T-helper 1 cell treated with Interleukin-12 subunit alpha and Interleukin-12 subunit beta and Interleukin-4 antibody, amounts not matched to agents 30 ng/mL and 1 ng/mL, for 36 hours (primary cell): ENCODE results near the gene EIF4H. TPM values are rescaled to one million over a fixed set of nuclear protein-coding genes. Genes with fewer than 3 reads are reported as not detected.
"Not testable (repeated sequence)": the region's sequence is repeated elsewhere in the genome, so short reads cannot be mapped to it uniquely, and the experiment has no call there.

Experiments
- intact Hi-C: fragments of 100-400 bp; cut with micrococcal nuclease; formaldehyde crosslinking; loops from one replicate; pipeline ENCODE4 v1.15.1; 2024
- total RNA-seq: library from RNA; stranded (reverse); gene quantifications from 2 replicates; pipeline ENCODE4 v1.2.3, GENCODE V29; 2022

Gene EIF4H
- 275 and 279 TPM in 2 replicates for total RNA-seq

- intact Hi-C loops, result loop anchor here (1.0 to 10.0 kb wide), 8 partner anchors 32 to 1349 kb away; partner anchors contain the start of genes ABHD11, GTF2I, LIMK1 and RFC2
Measured at GRCh38 chr7:74173866-74174605, at the start of gene EIF4H. TSS of gene EIF4H (plus strand) at chr7:74174356. CDS start at chr7:74174384, 28 bp downstream.

DNA sequence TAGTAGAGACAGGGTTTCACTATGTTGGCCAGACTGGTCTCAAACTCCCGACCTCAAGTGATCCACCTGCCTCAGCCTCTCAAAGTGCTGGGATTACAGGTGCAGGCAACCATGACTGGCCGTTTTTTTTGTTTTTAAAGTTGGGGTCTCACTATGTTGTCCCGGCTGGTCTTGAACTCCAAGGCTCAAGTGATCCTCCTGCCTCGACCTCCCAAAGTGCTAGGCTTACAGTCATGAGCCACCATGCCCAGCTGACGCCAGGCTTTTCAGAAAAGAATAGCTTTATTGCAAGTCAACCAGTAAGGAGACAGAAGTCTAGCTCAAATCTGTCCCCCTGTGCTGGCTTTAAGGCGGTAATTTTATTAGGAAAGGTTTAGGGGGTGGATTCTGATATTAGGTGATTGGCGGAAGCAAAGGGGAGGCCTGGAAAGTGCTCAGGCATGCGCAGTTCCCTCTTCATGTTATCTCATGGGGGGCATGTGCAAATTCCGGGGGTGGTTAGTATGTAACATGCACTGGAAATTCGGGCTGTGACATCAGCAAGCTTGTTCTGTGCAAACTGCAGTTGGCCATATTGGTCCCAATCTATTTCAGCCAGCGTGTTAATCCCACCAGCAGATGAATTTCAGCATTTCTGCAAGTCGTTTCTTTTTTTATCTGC lies 47.8 kb upstream of the EIF4H start:
- intact Hi-C loops, result no loop called here

GRCh38 chr7:74129887-74130286 lies 44.3 kb upstream of the EIF4H start:
- intact Hi-C loops, result no loop called here

DNA sequence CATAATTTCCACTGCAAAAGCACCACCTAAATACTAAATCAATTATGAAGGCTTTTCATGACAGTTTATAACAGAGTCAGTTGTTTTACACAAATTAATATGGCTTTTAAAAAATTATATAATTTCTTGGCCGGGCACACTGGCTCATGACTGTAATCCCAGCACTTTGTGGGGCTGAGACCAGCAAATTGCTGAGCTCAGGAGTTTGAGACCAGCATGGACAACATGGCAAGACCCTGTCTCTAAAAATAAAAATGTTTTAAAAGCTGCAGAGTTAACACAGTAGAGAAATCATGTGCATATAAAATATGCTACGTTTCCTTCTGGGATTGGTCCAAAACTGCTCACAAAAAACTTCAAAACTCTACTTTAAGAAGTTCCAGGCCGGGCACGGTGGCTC lies 43.6 kb upstream of the EIF4H start:
- intact Hi-C loops, result no loop called here

GRCh38 chr7:74134117-74134620 lies 40.0 kb upstream of the EIF4H start:
- intact Hi-C loops, result no loop called here

GRCh38 chr7:74138334-74138867 lies 35.8 kb upstream of the EIF4H start:
- intact Hi-C loops, result no loop called here

DNA sequence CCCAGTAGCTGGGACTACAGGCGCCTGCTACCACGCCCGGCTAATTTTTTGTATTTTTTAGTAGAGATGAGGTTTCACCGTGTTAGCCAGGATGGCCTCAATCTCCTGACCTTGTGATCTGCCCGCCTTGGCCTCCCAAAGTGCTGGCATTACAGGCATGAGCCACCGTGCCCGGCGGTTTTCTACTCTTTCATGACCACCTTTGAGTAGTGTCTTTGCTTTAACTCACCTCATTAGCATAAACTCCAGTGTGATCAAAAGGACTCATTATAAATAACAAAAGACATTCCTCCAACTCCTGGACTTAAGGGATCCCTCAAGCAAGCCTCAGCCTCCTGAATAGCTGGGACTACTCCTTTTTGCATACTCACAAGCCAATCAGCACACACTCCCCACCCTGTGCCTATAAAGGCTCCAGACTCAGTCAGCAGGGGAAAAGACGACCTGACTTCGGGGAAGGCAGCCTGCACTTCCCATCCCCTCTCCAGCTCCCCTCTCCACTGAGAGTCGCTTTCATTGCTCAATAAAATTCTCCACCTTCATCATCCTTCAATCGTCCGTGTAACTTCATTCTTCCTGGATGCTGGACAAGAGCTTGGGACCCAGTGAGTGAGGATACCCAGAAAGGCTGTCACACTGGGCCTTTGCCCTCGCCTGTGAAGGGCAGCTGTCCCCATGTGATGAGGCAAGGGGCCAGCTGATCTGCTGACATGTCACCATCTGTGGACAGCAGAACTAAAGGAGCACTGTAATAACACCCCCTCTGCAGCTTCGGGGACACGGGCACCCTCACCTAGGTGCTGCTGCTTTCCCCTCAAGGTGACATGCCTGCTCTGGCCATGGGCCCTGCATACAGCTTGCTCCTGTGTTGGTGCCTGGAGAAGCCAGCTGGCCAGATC lies 35.0 kb upstream of the EIF4H start:
- intact Hi-C loops, result no loop called here

GRCh38 chr7:74141705-74142104 lies 32.5 kb upstream of the EIF4H start:
- intact Hi-C loops, result no loop called here

- intact Hi-C loops, result no loop called here
Measured at GRCh38 chr7:74143383-74143782, 30.8 kb upstream of the EIF4H start.

DNA sequence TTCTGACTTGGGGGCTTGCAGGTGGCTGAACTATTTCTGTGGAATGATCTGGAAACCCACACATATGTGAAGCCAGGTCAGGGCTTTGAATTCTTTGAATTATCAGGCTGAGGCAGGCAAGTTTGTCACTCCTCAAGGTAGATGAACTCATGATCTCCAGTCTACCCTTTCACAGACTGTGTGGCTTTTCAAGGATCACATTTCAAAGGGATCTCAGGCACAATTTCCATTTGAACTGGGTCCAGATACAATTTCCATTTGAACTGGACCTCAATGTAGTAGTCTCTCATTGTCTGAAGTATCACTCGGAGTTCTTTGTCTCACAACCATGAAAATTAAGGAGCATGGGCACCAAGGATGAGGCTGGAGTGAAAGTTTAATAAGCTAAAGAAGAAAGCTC lies 25.7 kb upstream of the EIF4H start:
- intact Hi-C loops, result no loop called here

DNA sequence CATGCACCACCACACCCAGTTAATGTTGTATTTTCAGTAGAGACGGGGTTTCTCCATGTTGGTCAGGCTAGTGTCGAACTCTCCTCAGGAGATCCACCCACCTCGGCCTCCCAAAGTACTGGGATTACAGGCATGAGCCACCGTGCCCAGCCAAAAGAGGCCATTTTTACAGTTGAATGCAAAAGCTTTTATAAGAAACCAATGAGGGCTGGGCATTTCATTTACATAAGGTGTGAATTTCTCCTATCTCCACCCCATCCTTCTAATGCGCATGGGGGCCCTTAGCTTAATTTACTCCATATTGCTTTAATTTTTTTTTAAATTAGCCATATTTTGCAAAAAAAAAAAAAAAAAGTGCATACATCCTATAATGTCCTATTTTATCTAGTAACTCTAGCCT lies 25.1 kb upstream of the EIF4H start:
- intact Hi-C loops, result no loop called here

DNA sequence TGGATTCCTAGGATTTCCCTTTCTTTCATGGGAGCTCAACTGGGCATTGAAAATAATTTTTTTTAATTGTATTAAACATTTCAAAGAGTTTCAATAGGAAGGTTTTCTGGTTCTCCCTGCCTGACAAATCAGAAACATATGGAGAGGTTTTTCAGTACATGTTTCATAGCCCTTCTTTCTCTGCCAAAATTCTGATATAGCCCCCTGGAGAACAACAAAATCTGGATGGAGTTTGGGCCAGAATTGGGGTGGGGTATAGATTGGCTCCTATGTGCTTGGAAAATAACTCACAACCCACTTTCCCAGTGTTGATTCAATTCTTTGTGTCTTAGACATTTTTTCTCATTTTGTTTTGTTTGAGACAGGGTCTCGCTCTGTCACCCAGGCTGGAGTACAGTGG lies 24.6 kb upstream of the EIF4H start:
- intact Hi-C loops, result no loop called here

- intact Hi-C loops, result no loop called here
Measured at GRCh38 chr7:74153736-74154135, 20.4 kb upstream of the EIF4H start.

- intact Hi-C loops, result no loop called here
Measured at GRCh38 chr7:74155810-74156395, 18.3 kb upstream of the EIF4H start.

DNA sequence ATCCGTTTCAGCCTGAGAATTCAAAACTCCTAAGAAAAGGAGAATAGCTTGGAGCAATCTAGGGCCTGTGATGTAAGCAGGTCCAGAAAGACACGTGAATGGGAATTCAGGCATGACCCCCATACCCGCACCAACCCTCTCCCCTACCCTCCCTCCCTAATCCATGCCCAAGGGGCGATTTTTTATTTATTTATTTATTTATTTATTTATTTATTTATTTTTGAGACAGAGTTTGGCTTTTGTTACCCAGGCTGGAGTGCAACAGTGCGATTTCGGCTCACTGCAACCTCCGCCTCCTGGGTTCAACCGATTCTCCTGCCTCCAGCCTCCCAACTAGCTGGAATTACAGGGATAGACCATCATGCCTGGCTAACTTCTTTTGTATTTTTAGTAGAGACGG lies 16.6 kb upstream of the EIF4H start:
- intact Hi-C loops, result no loop called here

GRCh38 chr7:74164985-74165456 lies 9.1 kb upstream of the EIF4H start:
- intact Hi-C loops, result no loop called here

GRCh38 chr7:74165867-74166593 lies 8.1 kb upstream of the EIF4H start:
- intact Hi-C loops, result no loop called here

DNA sequence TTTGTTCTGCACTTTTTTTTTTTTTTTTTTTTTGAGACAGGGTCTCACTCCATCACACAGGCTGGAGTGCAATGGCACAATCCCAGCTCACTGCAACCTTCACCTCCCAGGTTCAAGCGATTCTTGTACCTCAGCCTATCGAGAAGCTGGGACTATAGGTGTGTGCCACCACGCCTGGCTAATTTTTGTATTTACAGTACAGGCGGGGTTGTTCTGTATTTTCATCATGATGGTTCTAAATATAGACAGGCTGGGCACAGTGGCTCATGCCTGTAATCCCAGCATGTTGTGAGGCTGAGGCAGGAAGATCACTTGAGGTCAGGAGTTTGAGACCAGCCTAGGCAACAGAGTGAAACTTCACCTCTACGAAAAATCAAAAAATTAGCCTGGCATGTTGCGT lies 6.8 kb upstream of the EIF4H start:
- intact Hi-C loops, result not testable (repeated sequence)

DNA sequence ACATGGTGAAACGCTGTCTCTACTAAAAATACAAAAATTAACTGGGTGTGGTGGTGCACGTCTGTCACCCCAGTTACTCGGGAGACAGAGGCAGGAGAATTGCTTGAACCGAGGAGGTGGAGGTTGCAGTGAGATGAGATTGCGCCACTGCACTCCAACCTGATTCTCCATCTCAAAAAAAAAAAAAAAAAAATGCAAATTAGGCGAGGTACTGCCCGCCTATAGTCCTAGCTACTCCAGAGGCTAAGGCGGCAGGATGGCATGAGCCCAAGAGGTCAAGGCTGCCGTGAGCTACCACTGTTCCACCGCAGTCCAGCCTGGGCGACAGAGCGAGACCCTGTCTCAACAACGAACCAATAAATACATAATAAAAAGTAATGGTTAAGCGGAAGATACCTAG lies 1.1 kb upstream of the EIF4H start:
- intact Hi-C loops, result loop anchor here (5.0 to 10.0 kb wide), 3 partner anchors 436 to 1348 kb away; partner anchors contain the start of genes ABHD11, GTF2I and TYW1B

DNA sequence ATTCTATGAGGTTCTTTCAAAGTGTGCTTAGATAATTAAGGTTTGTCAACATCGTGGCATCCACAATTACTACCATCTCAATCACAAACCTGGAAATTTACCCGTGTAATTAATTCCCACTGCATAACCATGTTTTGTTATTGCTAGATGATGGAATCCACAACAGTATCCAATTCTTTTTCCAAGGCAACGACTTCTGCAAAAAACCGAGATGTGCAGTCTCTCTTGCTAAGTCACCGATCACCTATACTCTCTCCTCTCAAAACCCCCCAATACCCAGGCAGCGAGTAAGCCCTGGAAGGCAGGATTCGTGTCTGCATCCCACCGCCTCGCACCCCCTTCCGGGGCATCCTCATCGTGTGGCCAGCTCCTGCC lies 678 bp upstream of the EIF4H start:
- intact Hi-C loops, result loop anchor here (5.0 to 10.0 kb wide), 3 partner anchors 436 to 1349 kb away; partner anchors contain the start of genes ABHD11, GTF2I and TYW1B
